Measurements from ENCODE around the gene UQCC2.

DNA sequence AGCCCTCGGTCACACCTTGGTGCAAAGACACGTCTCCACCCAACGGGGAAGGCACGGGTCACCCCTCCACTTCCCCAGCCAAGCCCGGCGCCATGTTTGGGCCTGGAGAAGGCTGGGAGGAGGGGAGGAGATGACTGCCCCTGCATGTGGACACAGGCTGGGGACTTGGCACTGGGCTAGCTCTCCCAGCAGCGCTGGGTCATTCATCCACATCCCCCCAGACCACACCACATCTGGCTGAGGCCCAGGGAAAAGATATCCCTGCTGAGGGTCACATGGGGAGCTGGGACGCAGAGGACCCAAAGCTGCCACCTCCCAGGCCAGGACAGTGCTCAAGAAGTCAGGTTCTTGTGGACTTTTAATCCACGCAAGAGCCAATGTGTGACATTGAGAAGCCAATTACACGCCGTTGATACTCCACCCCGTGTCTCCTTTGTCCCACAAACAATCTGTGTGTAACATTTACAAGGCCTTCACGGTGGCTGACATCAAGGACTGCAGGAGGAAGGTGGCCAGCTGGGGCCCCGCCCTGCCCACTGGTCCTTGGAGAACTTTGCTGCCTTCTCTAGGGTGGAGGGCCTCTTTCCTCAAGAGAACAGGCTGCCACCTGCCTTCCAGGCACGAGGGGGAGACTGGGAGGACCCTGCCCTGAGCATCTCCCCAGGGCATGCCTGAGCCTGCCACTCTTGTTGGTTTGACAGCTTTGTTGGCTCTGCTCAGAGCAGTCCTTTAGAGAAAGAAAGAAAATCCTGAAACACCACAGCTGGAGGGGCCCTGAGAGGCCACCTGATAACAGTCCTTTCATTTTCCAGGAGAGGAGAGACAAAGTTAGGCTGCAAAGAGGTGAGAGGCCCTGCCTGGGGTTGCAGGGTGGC lies 40.5 kb upstream of the UQCC2 start:
- TF ChIP-seq LEF1 (IDR thresholded peaks at IDR 0.05; ENCODE audit: borderline replicate concordance) (no peak), CTBP1 (IDR thresholded peaks at IDR 0.05; ENCODE audit: borderline replicate concordance) (no peak), FOXM1 (IDR thresholded peaks at IDR 0.05; ENCODE audit: borderline replicate concordance) (no peak), BHLHE40 (IDR thresholded peaks at IDR 0.05; ENCODE audit: borderline replicate concordance) (no peak), HDGF (IDR thresholded peaks at IDR 0.05; ENCODE audit: borderline replicate concordance) (no peak), FOXA1 (IDR thresholded peaks at IDR 0.05) (no peak), NFRKB (IDR thresholded peaks at IDR 0.05) (no peak), ARNT (IDR thresholded peaks at IDR 0.05) (no peak), SP1 (IDR thresholded peaks at IDR 0.05) (no peak), ELF4 (IDR thresholded peaks at IDR 0.05) (no peak)
